ENCODE measurements around the gene KIRREL1.

KIRREL1 gene

GRCh38 chr1:158104891-158105290 is 111.4 kb downstream of the KIRREL1 start:
- H3K79me2 ChIP-seq (ENCODE audit: control insufficient read depth, insufficient read depth, low read length, unreplicated experiment): no peaks in the 10 kb centered on the region
- no peak overlapping the region for H3K27ac ChIP-seq (ENCODE audit: low read depth, low read length)
- no peaks in the 10 kb centered on the region; the same call in 1 of the 2 replicates for H3K27me3 ChIP-seq (ENCODE audit: insufficient read depth, low read length)
- H3K4me1 ChIP-seq (ENCODE audit: control insufficient read depth, insufficient read depth, low read length, unreplicated experiment): peaks cover 22% of the 10 kb centered on the region
- no peak overlapping the region for H2AFZ ChIP-seq (ENCODE audit: low read length, unreplicated experiment)
- no peaks in the 10 kb centered on the region for H3K36me3 ChIP-seq (ENCODE audit: insufficient read depth, low read length)
- no peak overlapping the region for H3K4me3 ChIP-seq (ENCODE audit: low read depth, low read length)

- peaks cover 18% of the 10 kb centered on the region for H3K4me1 ChIP-seq (ENCODE audit: control insufficient read depth, insufficient read depth, low read length, unreplicated experiment)
- no peaks in the 10 kb centered on the region for H3K79me2 ChIP-seq (ENCODE audit: control insufficient read depth, insufficient read depth, low read length, unreplicated experiment)
- no peak overlapping the region for H2AFZ ChIP-seq (ENCODE audit: low read length, unreplicated experiment)
- no peaks in the 10 kb centered on the region; the same call in 1 of the 2 replicates for H3K27me3 ChIP-seq (ENCODE audit: insufficient read depth, low read length)
- H3K36me3 ChIP-seq (ENCODE audit: insufficient read depth, low read length): no peaks in the 10 kb centered on the region
- no peak overlapping the region for H3K4me3 ChIP-seq (ENCODE audit: low read depth, low read length)
- H3K27ac ChIP-seq (ENCODE audit: low read depth, low read length): no peak overlapping the region
Observed at GRCh38 chr1:158105352-158106095, 112.1 kb downstream of the KIRREL1 start.

GRCh38 chr1:158107916-158108315 is 114.5 kb downstream of the KIRREL1 start:
- Histone ChIP-seq H3K4me1 (ENCODE audit: control insufficient read depth, insufficient read depth, low read length, unreplicated experiment) (no peaks in the 10 kb centered on the region), H2AFZ (ENCODE audit: low read length, unreplicated experiment) (no peak overlapping the region), H3K36me3 (ENCODE audit: insufficient read depth, low read length) (no peaks in the 10 kb centered on the region), H3K4me3 (ENCODE audit: low read depth, low read length) (no peak overlapping the region), H3K27ac (ENCODE audit: low read depth, low read length) (no peak overlapping the region), H3K27me3 (ENCODE audit: insufficient read depth, low read length) (peaks cover 9% of the 10 kb centered on the region), H3K79me2 (ENCODE audit: control insufficient read depth, insufficient read depth, low read length, unreplicated experiment) (no peaks in the 10 kb centered on the region)

GRCh38 chr1:158112994-158113758 is 119.7 kb downstream of the KIRREL1 start:
- H3K27ac ChIP-seq (ENCODE audit: low read depth, low read length): no peak overlapping the region
- H3K4me1 ChIP-seq (ENCODE audit: control insufficient read depth, insufficient read depth, low read length, unreplicated experiment): no peaks in the 10 kb centered on the region
- H3K4me3 ChIP-seq (ENCODE audit: low read depth, low read length): peak overlapping the region; percentile 62
- H2AFZ ChIP-seq (ENCODE audit: low read length, unreplicated experiment): peak overlapping the region; percentile 8
- no peaks in the 10 kb centered on the region for H3K36me3 ChIP-seq (ENCODE audit: insufficient read depth, low read length)
- H3K79me2 ChIP-seq (ENCODE audit: control insufficient read depth, insufficient read depth, low read length, unreplicated experiment): no peaks in the 10 kb centered on the region
- peaks cover 9% of the 10 kb centered on the region; the same call in 1 of the 2 replicates for H3K27me3 ChIP-seq (ENCODE audit: insufficient read depth, low read length)

GRCh38 chr1:158113759-158114127 is 120.3 kb downstream of the KIRREL1 start:
- Histone ChIP-seq H3K27me3 (ENCODE audit: insufficient read depth, low read length) (peaks cover 9% of the 10 kb centered on the region), H3K4me3 (ENCODE audit: low read depth, low read length) (peak overlapping the region; percentile 62), H3K36me3 (ENCODE audit: insufficient read depth, low read length) (no peaks in the 10 kb centered on the region), H3K4me1 (ENCODE audit: control insufficient read depth, insufficient read depth, low read length, unreplicated experiment) (no peaks in the 10 kb centered on the region), H2AFZ (ENCODE audit: low read length, unreplicated experiment) (peak overlapping the region; percentile 8), H3K27ac (ENCODE audit: low read depth, low read length) (no peak overlapping the region), H3K79me2 (ENCODE audit: control insufficient read depth, insufficient read depth, low read length, unreplicated experiment) (no peaks in the 10 kb centered on the region)

GRCh38 chr1:158115126-158115525 is 121.7 kb downstream of the KIRREL1 start:
- H3K4me1 ChIP-seq (ENCODE audit: control insufficient read depth, insufficient read depth, low read length, unreplicated experiment): no peaks in the 10 kb centered on the region
- no peak overlapping the region for H2AFZ ChIP-seq (ENCODE audit: low read length, unreplicated experiment)
- H3K36me3 ChIP-seq (ENCODE audit: insufficient read depth, low read length): no peaks in the 10 kb centered on the region
- no peak overlapping the region for H3K4me3 ChIP-seq (ENCODE audit: low read depth, low read length)
- no peak overlapping the region for H3K27ac ChIP-seq (ENCODE audit: low read depth, low read length)
- no peaks in the 10 kb centered on the region for H3K79me2 ChIP-seq (ENCODE audit: control insufficient read depth, insufficient read depth, low read length, unreplicated experiment)
- peaks cover 9% of the 10 kb centered on the region for H3K27me3 ChIP-seq (ENCODE audit: insufficient read depth, low read length)

GRCh38 chr1:158116311-158117167 is 123.1 kb downstream of the KIRREL1 start:
- Histone ChIP-seq H3K4me3 (ENCODE audit: low read depth, low read length) (no peak overlapping the region), H3K27me3 (ENCODE audit: insufficient read depth, low read length) (peaks cover 11% of the 10 kb centered on the region), H3K4me1 (ENCODE audit: control insufficient read depth, insufficient read depth, low read length, unreplicated experiment) (no peaks in the 10 kb centered on the region), H2AFZ (ENCODE audit: low read length, unreplicated experiment) (no peak overlapping the region), H3K36me3 (ENCODE audit: insufficient read depth, low read length) (no peaks in the 10 kb centered on the region), H3K79me2 (ENCODE audit: control insufficient read depth, insufficient read depth, low read length, unreplicated experiment) (no peaks in the 10 kb centered on the region), H3K27ac (ENCODE audit: low read depth, low read length) (no peak overlapping the region)

GRCh38 chr1:158117854-158118704 is 124.6 kb downstream of the KIRREL1 start:
- H3K4me1 ChIP-seq (ENCODE audit: control insufficient read depth, insufficient read depth, low read length, unreplicated experiment): no peaks in the 10 kb centered on the region
- H3K27me3 ChIP-seq (ENCODE audit: insufficient read depth, low read length): peaks cover 7% of the 10 kb centered on the region
- no peak overlapping the region for H2AFZ ChIP-seq (ENCODE audit: low read length, unreplicated experiment)
- H3K4me3 ChIP-seq (ENCODE audit: low read depth, low read length): peak overlapping the region; percentile 2
- no peak overlapping the region for H3K27ac ChIP-seq (ENCODE audit: low read depth, low read length)
- H3K36me3 ChIP-seq (ENCODE audit: insufficient read depth, low read length): no peaks in the 10 kb centered on the region
- no peaks in the 10 kb centered on the region for H3K79me2 ChIP-seq (ENCODE audit: control insufficient read depth, insufficient read depth, low read length, unreplicated experiment)

GRCh38 chr1:158118713-158119402 is 125.4 kb downstream of the KIRREL1 start:
- Histone ChIP-seq H3K27ac (ENCODE audit: low read depth, low read length) (no peak overlapping the region), H3K27me3 (ENCODE audit: insufficient read depth, low read length) (peaks cover 7% of the 10 kb centered on the region), H3K4me1 (ENCODE audit: control insufficient read depth, insufficient read depth, low read length, unreplicated experiment) (no peaks in the 10 kb centered on the region), H3K36me3 (ENCODE audit: insufficient read depth, low read length) (no peaks in the 10 kb centered on the region), H3K4me3 (ENCODE audit: low read depth, low read length) (no peak overlapping the region), H2AFZ (ENCODE audit: low read length, unreplicated experiment) (no peak overlapping the region), H3K79me2 (ENCODE audit: control insufficient read depth, insufficient read depth, low read length, unreplicated experiment) (no peaks in the 10 kb centered on the region)

Data from ACC112 (cell line).